ENCODE results near the gene PRDM4.

- TF ChIP-seq, protein P1, sequence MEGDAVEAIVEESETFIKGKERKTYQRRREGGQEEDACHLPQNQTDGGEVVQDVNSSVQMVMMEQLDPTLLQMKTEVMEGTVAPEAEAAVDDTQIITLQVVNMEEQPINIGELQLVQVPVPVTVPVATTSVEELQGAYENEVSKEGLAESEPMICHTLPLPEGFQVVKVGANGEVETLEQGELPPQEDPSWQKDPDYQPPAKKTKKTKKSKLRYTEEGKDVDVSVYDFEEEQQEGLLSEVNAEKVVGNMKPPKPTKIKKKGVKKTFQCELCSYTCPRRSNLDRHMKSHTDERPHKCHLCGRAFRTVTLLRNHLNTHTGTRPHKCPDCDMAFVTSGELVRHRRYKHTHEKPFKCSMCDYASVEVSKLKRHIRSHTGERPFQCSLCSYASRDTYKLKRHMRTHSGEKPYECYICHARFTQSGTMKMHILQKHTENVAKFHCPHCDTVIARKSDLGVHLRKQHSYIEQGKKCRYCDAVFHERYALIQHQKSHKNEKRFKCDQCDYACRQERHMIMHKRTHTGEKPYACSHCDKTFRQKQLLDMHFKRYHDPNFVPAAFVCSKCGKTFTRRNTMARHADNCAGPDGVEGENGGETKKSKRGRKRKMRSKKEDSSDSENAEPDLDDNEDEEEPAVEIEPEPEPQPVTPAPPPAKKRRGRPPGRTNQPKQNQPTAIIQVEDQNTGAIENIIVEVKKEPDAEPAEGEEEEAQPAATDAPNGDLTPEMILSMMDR (IDR thresholded peaks at IDR 0.05), result no peak
- TF ChIP-seq POLR2A (IDR thresholded peaks at IDR 0.05), result no peak
Observed at GRCh38 chr12:107767466-107767865, 6.5 kb upstream of the PRDM4 start.
